ENCODE results near the gene SLC22A2. TPM values are rescaled to one million over a fixed set of nuclear protein-coding genes. Genes with fewer than 3 reads are reported as not detected.

SLC22A2 gene
- total RNA-seq, 1 donor from 2014 or later: 0.82 TPM

GRCh38 chr6:160221423-160221822 lies 37.2 kb downstream of the SLC22A2 start:
- DNase-seq (ENCODE audit: low spot score in 2 of 2): no peak
- no peak for FAIRE-seq

- FAIRE-seq: no peak
- no peak for DNase-seq (ENCODE audit: low spot score in 2 of 2)
These were observed 39.8 kb downstream of the SLC22A2 start for GRCh38 chr6:160218810-160219209.

- no peak for DNase-seq (ENCODE audit: low spot score in 2 of 2)
- no peak for FAIRE-seq
These were observed 40.8 kb downstream of the SLC22A2 start for GRCh38 chr6:160217863-160218262.

- DNase-seq (ENCODE audit: low spot score in 2 of 2) (no peak), FAIRE-seq (no peak)
These were observed 41.5 kb downstream of the SLC22A2 start for GRCh38 chr6:160217073-160217472.

- FAIRE-seq (no peak), DNase-seq (ENCODE audit: low spot score in 2 of 2) (no peak)
These were observed 43.4 kb downstream of the SLC22A2 start for GRCh38 chr6:160215232-160215631.

- FAIRE-seq (no peak), DNase-seq (ENCODE audit: low spot score in 2 of 2) (no peak)
These were observed 51.0 kb downstream of the SLC22A2 start for GRCh38 chr6:160207618-160208017.

GRCh38 chr6:160204710-160205109 lies 53.9 kb downstream of the SLC22A2 start:
- DNase-seq (ENCODE audit: low spot score in 2 of 2) (no peak), FAIRE-seq (no peak)

- no peak for FAIRE-seq
- no peak for DNase-seq (ENCODE audit: low spot score in 2 of 2)
These were observed 54.7 kb downstream of the SLC22A2 start for GRCh38 chr6:160203953-160204352.

GRCh38 chr6:160203522-160203921 lies 55.1 kb downstream of the SLC22A2 start:
- no peak for DNase-seq (ENCODE audit: low spot score in 2 of 2)
- FAIRE-seq: no peak

- FAIRE-seq (no peak), DNase-seq (ENCODE audit: low spot score in 2 of 2) (no peak)
These were observed 55.5 kb downstream of the SLC22A2 start for GRCh38 chr6:160203076-160203475.

- FAIRE-seq (no peak), DNase-seq (ENCODE audit: low spot score in 2 of 2) (no peak)
These were observed 56.2 kb downstream of the SLC22A2 start for GRCh38 chr6:160202411-160202810.

- no peak for FAIRE-seq
- DNase-seq (ENCODE audit: low spot score in 2 of 2): no peak
These were observed 57.6 kb downstream of the SLC22A2 start for GRCh38 chr6:160201061-160201460.

- FAIRE-seq (no peak), DNase-seq (ENCODE audit: low spot score in 2 of 2) (no peak)
These were observed 59.9 kb downstream of the SLC22A2 start for GRCh38 chr6:160198606-160199211.

GRCh38 chr6:160197662-160198061 lies 61.0 kb downstream of the SLC22A2 start:
- FAIRE-seq (no peak), DNase-seq (ENCODE audit: low spot score in 2 of 2) (no peak)

GRCh38 chr6:160194808-160195207 lies 63.8 kb downstream of the SLC22A2 start:
- FAIRE-seq (no peak), DNase-seq (ENCODE audit: low spot score in 2 of 2) (no peak)

- DNase-seq (ENCODE audit: low spot score in 2 of 2) (no peak), FAIRE-seq (no peak)
These were observed 65.8 kb downstream of the SLC22A2 start for GRCh38 chr6:160192840-160193239.

- no peak for FAIRE-seq
These were observed 67.6 kb downstream of the SLC22A2 start for GRCh38 chr6:160190973-160191372.

GRCh38 chr6:160190081-160190480 lies 68.5 kb downstream of the SLC22A2 start:
- FAIRE-seq (no peak), DNase-seq (ENCODE audit: low spot score in 2 of 2) (no peak)

More at GRCh38 chr6:160190973-160191372, 67.6 kb downstream of the SLC22A2 start:
- DNase-seq (ENCODE audit: low spot score in 2 of 2): no peak

- FAIRE-seq (no peak), DNase-seq (ENCODE audit: low spot score in 2 of 2) (no peak)
These were observed 69.8 kb downstream of the SLC22A2 start for GRCh38 chr6:160188773-160189172.

- FAIRE-seq: no peak
- DNase-seq (ENCODE audit: low spot score in 2 of 2): no peak
These were observed 77.9 kb downstream of the SLC22A2 start for GRCh38 chr6:160180706-160181105.

- no peak for FAIRE-seq
- DNase-seq (ENCODE audit: low spot score in 2 of 2): no peak
These were observed 80.3 kb downstream of the SLC22A2 start for GRCh38 chr6:160178271-160178670.

GRCh38 chr6:160177220-160177619 lies 81.4 kb downstream of the SLC22A2 start:
- no peak for DNase-seq (ENCODE audit: low spot score in 2 of 2)
- no peak for FAIRE-seq

GRCh38 chr6:160174681-160175080 lies 83.9 kb downstream of the SLC22A2 start:
- DNase-seq (ENCODE audit: low spot score in 2 of 2) (no peak), FAIRE-seq (no peak)
